HepG2 (cell line): ENCODE results near the gene WDR59. TPM values are rescaled to one million over a fixed set of nuclear protein-coding genes. Genes with fewer than 3 reads are reported as not detected.

Experiments used
- AHDC1 ChIP-seq: sonication (generic); formaldehyde crosslinking; IDR thresholded peaks from 2 replicates; pipeline ENCODE4 v1.5.1; 2020; ENCODE audit warnings: mild to moderate bottlenecking, missing genetic modification reagents, borderline replicate concordance
- CAMTA2 ChIP-seq: sonication (generic); formaldehyde crosslinking; IDR thresholded peaks from 2 replicates; pipeline ENCODE4 v1.4.0; 2020; ENCODE audit warnings: mild to moderate bottlenecking, missing genetic modification reagents, borderline replicate concordance
- CBFB ChIP-seq: sonication (generic); formaldehyde crosslinking; IDR thresholded peaks from 2 replicates; pipeline ENCODE4 v1.4.0; 2020; ENCODE audit warnings: missing genetic modification reagents
- CERS6 ChIP-seq: sonication (generic); formaldehyde crosslinking; IDR thresholded peaks from 2 replicates; pipeline ENCODE4 v1.5.0; 2020; ENCODE audit warnings: missing genetic modification reagents
- DNMT1 ChIP-seq: sonication (generic); formaldehyde crosslinking; IDR thresholded peaks from 2 replicates; pipeline ENCODE4 v1.5.1; 2020; ENCODE audit warnings: mild to moderate bottlenecking, missing genetic modification reagents
- MYC ChIP-seq: sonication (generic); formaldehyde crosslinking; IDR thresholded peaks from 2 replicates; pipeline ENCODE4 v1.9.0; 2021; ENCODE audit warnings: missing genetic modification reagents, borderline replicate concordance
- NFIC ChIP-seq: IDR thresholded peaks from 2 replicates; pipeline ENCODE4 v1.6.1; 2012; ENCODE audit warnings: mild to moderate bottlenecking, low read length, inconsistent platforms
- PBX2 ChIP-seq: IDR thresholded peaks from 2 replicates; pipeline ENCODE4 v1.6.1; 2016; ENCODE audit warnings: control low read depth
- SP2 ChIP-seq: sonication (generic); formaldehyde crosslinking; IDR thresholded peaks from 2 replicates; pipeline ENCODE4 v1.5.1; 2020; ENCODE audit warnings: mild to moderate bottlenecking, missing genetic modification reagents
- TEAD2 ChIP-seq: sonication (generic); formaldehyde crosslinking; IDR thresholded peaks from 2 replicates; pipeline ENCODE4 v1.9.0; 2021; ENCODE audit warnings: missing genetic modification reagents
- ZBTB14 ChIP-seq: sonication (generic); formaldehyde crosslinking; IDR thresholded peaks from 2 replicates; pipeline ENCODE4 v1.4.0; 2020; ENCODE audit warnings: missing genetic modification reagents
- ZFP62 ChIP-seq: sonication (generic); formaldehyde crosslinking; IDR thresholded peaks from 2 replicates; pipeline ENCODE4 v1.4.0; 2020; ENCODE audit warnings: missing genetic modification reagents
- ZNF121 ChIP-seq: sonication (generic); formaldehyde crosslinking; IDR thresholded peaks from 2 replicates; pipeline ENCODE4 v1.5.0; 2020; ENCODE audit warnings: mild to moderate bottlenecking, missing genetic modification reagents
- ZNF20 ChIP-seq: sonication (generic); formaldehyde crosslinking; IDR thresholded peaks from 2 replicates; pipeline ENCODE4 v1.4.0; 2020; ENCODE audit warnings: mild to moderate bottlenecking, moderate library complexity, missing genetic modification reagents
- ZNF253 ChIP-seq: sonication (generic); formaldehyde crosslinking; IDR thresholded peaks from 2 replicates; pipeline ENCODE4 v1.8.0; 2022; ENCODE audit warnings: mild to moderate bottlenecking, missing genetic modification reagents, borderline replicate concordance
- ZNF263 ChIP-seq: sonication (generic); formaldehyde crosslinking; IDR thresholded peaks from 2 replicates; pipeline ENCODE4 v1.4.0; 2020; ENCODE audit warnings: missing genetic modification reagents
- ZNF510 ChIP-seq: sonication (generic); formaldehyde crosslinking; IDR thresholded peaks from 2 replicates; pipeline ENCODE4 v1.4.0; 2020; ENCODE audit warnings: low read depth, mild to moderate bottlenecking, missing genetic modification reagents
- ZNF607 ChIP-seq: sonication (generic); formaldehyde crosslinking; IDR thresholded peaks from 2 replicates; pipeline ENCODE4 v1.5.1; 2020; ENCODE audit warnings: missing genetic modification reagents, mild to moderate bottlenecking, borderline replicate concordance
- polyA plus RNA-seq, 8 experiments: library from polyadenylated mRNA; depleted of rRNA in 3 of 8; stranded (reverse) in 7 of 8; unstranded in 1 of 8; fragments of >200 nt; fragmentation: Illumina TruSeq in 4 of 8; extraction: Trizol in 4 of 8; gene quantifications; 2 replicates each; pipeline versions ENCODE4 v1.2.1 to v1.2.3, GENCODE V29; 2011 to 2016; ENCODE audit warnings: low read depth in 4 of 8, missing spikeins in 1 of 8, mixed read lengths in 1 of 8; ENCODE audit not compliant: insufficient read depth in 1 of 8
- total RNA-seq, 5 experiments: library from RNA; depleted of rRNA; stranded (reverse); fragments of >200 nt; fragmentation: Illumina TruSeq; extraction: Trizol; gene quantifications; 2 replicates each; pipeline ENCODE4 v1.2.3, GENCODE V29; 2016; ENCODE audit warnings: low read depth in 1 of 5
- TF ChIP-seq, protein P1 (sequence below): sonication (generic); formaldehyde crosslinking; conservative IDR thresholded peaks from 2 replicates; pipeline ENCODE4 v1.5.0; 2020; ENCODE audit warnings: missing genetic modification reagents

Gene WDR59
- total and polyA plus RNA-seq, 2 of the 13 experiments (the other 11 are each of a cell fraction or from before 2014, with no cell fraction given), result 65.2 to 306 TPM

DNA sequence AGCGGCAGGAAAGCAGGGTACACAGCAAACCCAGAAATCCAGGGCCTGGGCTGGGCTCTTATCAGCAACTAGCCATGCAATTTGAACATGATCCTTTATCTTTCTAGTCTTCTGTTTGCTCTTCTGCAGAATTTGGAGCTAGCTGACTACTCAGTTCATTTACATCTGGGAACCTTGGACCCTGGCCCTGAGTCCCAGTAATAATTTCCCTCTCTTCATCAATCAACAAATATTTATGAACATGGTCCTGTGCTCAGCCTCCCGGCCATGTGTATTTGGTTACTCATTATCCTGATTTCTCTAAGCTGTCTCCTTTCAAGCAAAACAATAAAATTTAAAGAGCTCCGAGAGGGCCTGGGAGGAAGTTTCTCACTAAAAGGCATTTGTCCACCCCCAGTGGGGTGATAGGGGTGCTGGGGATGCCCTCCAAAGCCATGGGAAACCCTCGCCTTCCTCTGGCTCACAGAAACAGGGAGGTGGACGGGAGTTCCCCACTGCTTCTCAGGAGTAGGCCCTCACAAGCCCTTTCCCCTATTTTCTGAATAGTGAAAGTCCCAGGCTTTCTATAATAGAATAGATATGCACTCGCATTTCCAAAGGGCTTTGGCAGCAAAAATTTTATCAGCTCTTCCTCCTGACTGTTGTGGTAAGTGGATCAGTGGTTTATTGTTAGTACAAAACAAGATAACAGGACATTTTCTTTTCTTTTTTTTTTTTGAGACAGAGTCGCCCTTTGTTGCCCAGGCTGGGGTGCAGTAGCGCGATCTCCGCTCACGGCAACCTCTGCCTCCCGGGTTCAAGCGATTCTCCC, 6.9 kb upstream of the WDR59 start (continued):
- TF ChIP-seq PBX2 (CRISPR knock-in tag) (no peak), ZNF20 (0 out of 2 replicates have a peak, but pooled peaks have one; percentile 27), CBFB (CRISPR knock-in tag) (peak; percentile 58; the same call in 1 of the 2 replicates), ZBTB14 (CRISPR knock-in tag) (no peak), NFIC (peak; percentile 91; the same call in 1 of the 2 replicates), AHDC1 (CRISPR knock-in tag) (peak; percentile 95), ZNF253 (CRISPR knock-in tag) (no peak), TEAD2 (CRISPR knock-in tag) (no peak), ZNF263 (CRISPR knock-in tag) (peak; percentile 30; the same call in 1 of the 2 replicates), DNMT1 (no peak), ZNF607 (CRISPR knock-in tag) (no peak; the same call in 1 of the 2 replicates), CERS6 (CRISPR knock-in tag) (no peak), CAMTA2 (CRISPR knock-in tag) (no peak), SP2 (CRISPR knock-in tag) (no peak), MYC (CRISPR knock-in tag) (peak; percentile 67; the same call in 1 of the 2 replicates), ZFP62 (CRISPR knock-in tag) (no peak), ZNF121 (CRISPR knock-in tag) (0 out of 2 replicates have a peak, but pooled peaks have one; percentile 53), ZNF510 (no peak)
- TF ChIP-seq, protein P1, sequence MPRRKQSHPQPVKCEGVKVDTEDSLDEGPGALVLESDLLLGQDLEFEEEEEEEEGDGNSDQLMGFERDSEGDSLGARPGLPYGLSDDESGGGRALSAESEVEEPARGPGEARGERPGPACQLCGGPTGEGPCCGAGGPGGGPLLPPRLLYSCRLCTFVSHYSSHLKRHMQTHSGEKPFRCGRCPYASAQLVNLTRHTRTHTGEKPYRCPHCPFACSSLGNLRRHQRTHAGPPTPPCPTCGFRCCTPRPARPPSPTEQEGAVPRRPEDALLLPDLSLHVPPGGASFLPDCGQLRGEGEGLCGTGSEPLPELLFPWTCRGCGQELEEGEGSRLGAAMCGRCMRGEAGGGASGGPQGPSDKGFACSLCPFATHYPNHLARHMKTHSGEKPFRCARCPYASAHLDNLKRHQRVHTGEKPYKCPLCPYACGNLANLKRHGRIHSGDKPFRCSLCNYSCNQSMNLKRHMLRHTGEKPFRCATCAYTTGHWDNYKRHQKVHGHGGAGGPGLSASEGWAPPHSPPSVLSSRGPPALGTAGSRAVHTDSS (CRISPR knock-in tag), result 0 out of 2 replicates have a peak, but pooled peaks have one; percentile 11
